C1 segment of cervical spinal cord (tissue), 14 donors: ENCODE data around the gene ADARB2.
"Not testable (repeated sequence)": the region's sequence is repeated elsewhere in the genome, so short reads cannot be mapped to it uniquely, and the experiment has no call there.

Experiments
- DNase-seq, 14 donors: peaks; one replicate each; lab custom pipeline; 2025; lab: John Stamatoyannopoulos, UW

ADARB2 gene

GRCh38 chr10:1467334-1468076, 269.8 kb downstream of the ADARB2 start:
- no peak for DNase-seq

- no peak for DNase-seq
Measured at GRCh38 chr10:1465993-1466764, 271.1 kb downstream of the ADARB2 start.

GRCh38 chr10:1465418-1465911, 271.9 kb downstream of the ADARB2 start:
- DNase-seq, result no peak

GRCh38 chr10:1464881-1465417, 272.4 kb downstream of the ADARB2 start:
- no peak for DNase-seq

- DNase-seq, result not testable (repeated sequence)
Measured at GRCh38 chr10:1463971-1464370, 273.4 kb downstream of the ADARB2 start.

GRCh38 chr10:1462994-1463633, 274.2 kb downstream of the ADARB2 start:
- DNase-seq, result no peak

GRCh38 chr10:1462521-1462920, 274.8 kb downstream of the ADARB2 start:
- DNase-seq, result no peak

- no peak for DNase-seq
Measured at GRCh38 chr10:1462032-1462431, 275.3 kb downstream of the ADARB2 start.

GRCh38 chr10:1461016-1461415, 276.3 kb downstream of the ADARB2 start:
- DNase-seq, result no peak

- not testable (repeated sequence) for DNase-seq
Measured at GRCh38 chr10:1459664-1460063, 277.7 kb downstream of the ADARB2 start.

- no peak for DNase-seq
Measured at GRCh38 chr10:1454951-1455350, 282.4 kb downstream of the ADARB2 start.

- no peak for DNase-seq
Measured at GRCh38 chr10:1454428-1454827, 282.9 kb downstream of the ADARB2 start.

GRCh38 chr10:1452777-1453176, 284.5 kb downstream of the ADARB2 start:
- no peak for DNase-seq

- no peak for DNase-seq
Measured at GRCh38 chr10:1451941-1452340, 285.4 kb downstream of the ADARB2 start.

GRCh38 chr10:1451362-1451888, 285.9 kb downstream of the ADARB2 start:
- DNase-seq, result no peak

GRCh38 chr10:1449572-1450205, 287.6 kb downstream of the ADARB2 start:
- DNase-seq, result no peak

- DNase-seq, result no peak
Measured at GRCh38 chr10:1449021-1449420, 288.3 kb downstream of the ADARB2 start.

GRCh38 chr10:1448252-1448930, 288.9 kb downstream of the ADARB2 start:
- DNase-seq, result no peak

- no peak for DNase-seq
Measured at GRCh38 chr10:1444826-1445225, 292.5 kb downstream of the ADARB2 start.

GRCh38 chr10:1440897-1441296, 296.4 kb downstream of the ADARB2 start:
- no peak for DNase-seq
